ENCODE measurements around the gene OR13F1.

OR13F1 gene

GRCh38 chr9:104527109-104527508, 23.0 kb downstream of the OR13F1 start, which contains the start of gene OR13C4:
Gene OR13C4 (minus strand): TSS chr9:104527209. CDS start chr9:104527209, 0 bp downstream.
- no peaks in the 10 kb centered on the region for H3K9me2 ChIP-seq (replicated peaks; ENCODE audit: control insufficient read depth, low read length)
- H3K4me1 ChIP-seq (ENCODE audit: control insufficient read depth, low read length), result no peaks in the 10 kb centered on the region
- H3K4me3 ChIP-seq (ENCODE audit: low read length), result no peak within 1 kb of the TSS
- no peaks in the 10 kb centered on the region for H4K20me1 ChIP-seq (ENCODE audit: control insufficient read depth, insufficient read depth, low read depth, low read length)
- H3K9me3 ChIP-seq (ENCODE audit: control insufficient read depth, insufficient read depth, low read length), result no peaks in the 10 kb centered on the region
- no peaks in the 10 kb centered on the region for H3K36me3 ChIP-seq (ENCODE audit: control insufficient read depth, low read length)
- no peaks in the 10 kb centered on the region for H3F3A ChIP-seq (ENCODE audit: control insufficient read depth, insufficient read depth)
- no peaks in the 10 kb centered on the region for H3K79me2 ChIP-seq (ENCODE audit: control insufficient read depth, low read length)
- no peak within 1 kb of the TSS for H3K4me2 ChIP-seq (ENCODE audit: low read length)
- no peaks in the 10 kb centered on the region for H3K27me3 ChIP-seq (ENCODE audit: control insufficient read depth, low read length)
- no peak for TF ChIP-seq CTCF (IDR thresholded peaks at IDR 0.05; ENCODE audit: low read depth, low read length, poor library complexity, severe bottlenecking)
- TF ChIP-seq EZH2phosphoT487 (IDR thresholded peaks at IDR 0.05; ENCODE audit: borderline replicate concordance, low read length), result no peak
- no peak within 1 kb of the TSS for H3K27ac ChIP-seq (ENCODE audit: low read depth, low read length)

GRCh38 chr9:104536756-104537155, 32.7 kb downstream of the OR13F1 start, which contains the start of gene OR13C3:
Gene OR13C3 (minus strand): TSS chr9:104536856. CDS start chr9:104536723, 133 bp downstream.
- Histone ChIP-seq H3K9me2 (replicated peaks; ENCODE audit: control insufficient read depth, low read length) (no peaks in the 10 kb centered on the region), H3K4me1 (ENCODE audit: control insufficient read depth, low read length) (no peaks in the 10 kb centered on the region), H3K27me3 (ENCODE audit: control insufficient read depth, low read length) (no peaks in the 10 kb centered on the region), H3K27ac (ENCODE audit: low read depth, low read length) (no peak within 1 kb of the TSS), H3K4me2 (ENCODE audit: low read length) (no peak within 1 kb of the TSS), H3K36me3 (ENCODE audit: control insufficient read depth, low read length) (no peaks in the 10 kb centered on the region), H3K4me3 (ENCODE audit: low read length) (no peak within 1 kb of the TSS), H4K20me1 (ENCODE audit: control insufficient read depth, insufficient read depth, low read depth, low read length) (no peaks in the 10 kb centered on the region), H3K9me3 (ENCODE audit: control insufficient read depth, insufficient read depth, low read length) (no peaks in the 10 kb centered on the region), H3K79me2 (ENCODE audit: control insufficient read depth, low read length) (no peaks in the 10 kb centered on the region), H3F3A (ENCODE audit: control insufficient read depth, insufficient read depth) (no peaks in the 10 kb centered on the region)
- TF ChIP-seq CTCF (IDR thresholded peaks at IDR 0.05; ENCODE audit: low read depth, low read length, poor library complexity, severe bottlenecking) (no peak), EZH2phosphoT487 (IDR thresholded peaks at IDR 0.05; ENCODE audit: borderline replicate concordance, low read length) (no peak)

GRCh38 chr9:104539275-104539674, 35.2 kb downstream of the OR13F1 start:
- H3K36me3 ChIP-seq (ENCODE audit: control insufficient read depth, low read length), result no peaks in the 10 kb centered on the region
- H3K79me2 ChIP-seq (ENCODE audit: control insufficient read depth, low read length), result no peaks in the 10 kb centered on the region
- H4K20me1 ChIP-seq (ENCODE audit: control insufficient read depth, insufficient read depth, low read depth, low read length), result no peaks in the 10 kb centered on the region
- H3K27ac ChIP-seq (ENCODE audit: low read depth, low read length), result no peak overlapping the region
- H3K27me3 ChIP-seq (ENCODE audit: control insufficient read depth, low read length), result no peaks in the 10 kb centered on the region
- no peaks in the 10 kb centered on the region for H3F3A ChIP-seq (ENCODE audit: control insufficient read depth, insufficient read depth)
- no peaks in the 10 kb centered on the region for H3K9me2 ChIP-seq (replicated peaks; ENCODE audit: control insufficient read depth, low read length)
- H3K9me3 ChIP-seq (ENCODE audit: control insufficient read depth, insufficient read depth, low read length), result no peaks in the 10 kb centered on the region
- H3K4me2 ChIP-seq (ENCODE audit: low read length), result no peak overlapping the region
- no peak overlapping the region for H3K4me3 ChIP-seq (ENCODE audit: low read length)
- no peak for TF ChIP-seq EZH2phosphoT487 (IDR thresholded peaks at IDR 0.05; ENCODE audit: borderline replicate concordance, low read length)
- no peak for TF ChIP-seq CTCF (IDR thresholded peaks at IDR 0.05; ENCODE audit: low read depth, low read length, poor library complexity, severe bottlenecking)
- no peaks in the 10 kb centered on the region for H3K4me1 ChIP-seq (ENCODE audit: control insufficient read depth, low read length)

Data from DOHH2 (cell line).